Lung (tissue), 12 donors: ENCODE measurements around the gene GABBR2. TPM values are rescaled to one million over a fixed set of nuclear protein-coding genes. Genes with fewer than 3 reads are reported as not detected.

Source experiments
- ATAC-seq: fragments of 200-7000 bp; cut with Tn5 transposase; one replicate; pipeline ENCODE4 v1.9.1; 2020; ENCODE audit warnings: moderate number of reproducible peaks; ENCODE audit not compliant: insufficient read depth, low FRiP score
- DNase-seq, 3 donors: peaks; one replicate each; pipeline ENCODE4 v3.0.0-alpha.2; 2013 to 2017
- H3K27ac ChIP-seq, 2 donors: one replicate each; pipeline ENCODE4 v1.5.1; 2013; ENCODE audit warnings: mild to moderate bottlenecking in 2 of 2, moderate library complexity in 2 of 2, control low read depth in 1 of 2, inconsistent platforms in 1 of 2, low read depth in 1 of 2, low read length in 1 of 2
- H3K27me3 ChIP-seq, 3 donors: one replicate each; pipeline ENCODE4 v1.5.1; 2013; ENCODE audit warnings: low read length in 2 of 3; ENCODE audit not compliant: control insufficient read depth in 3 of 3, insufficient read depth in 3 of 3
- H3K36me3 ChIP-seq, 4 donors: one replicate each; pipeline ENCODE4 v1.5.1; 2013; ENCODE audit warnings: low read length in 4 of 4, mild to moderate bottlenecking in 1 of 4, moderate library complexity in 1 of 4; ENCODE audit not compliant: control insufficient read depth in 4 of 4, insufficient read depth in 4 of 4
- H3K4me1 ChIP-seq, 5 donors: one replicate each; pipeline ENCODE4 v1.5.1; 2013; ENCODE audit warnings: low read length in 5 of 5, mild to moderate bottlenecking in 2 of 5, moderate library complexity in 1 of 5; ENCODE audit not compliant: control insufficient read depth in 5 of 5, insufficient read depth in 5 of 5
- H3K4me3 ChIP-seq: one replicate; pipeline ENCODE4 v1.5.1; 2013; ENCODE audit warnings: mild to moderate bottlenecking, control low read depth, moderate library complexity
- H3K9ac ChIP-seq, 2 donors: one replicate each; pipeline ENCODE4 v1.5.1; 2013; ENCODE audit warnings: low read length in 2 of 2, control low read depth in 1 of 2; ENCODE audit not compliant: insufficient read depth in 1 of 2
- H3K9me3 ChIP-seq, 4 donors: one replicate each; pipeline ENCODE4 v1.5.1; 2013; ENCODE audit warnings: low read length in 3 of 4, mild to moderate bottlenecking in 1 of 4, moderate library complexity in 1 of 4; ENCODE audit not compliant: control insufficient read depth in 4 of 4, insufficient read depth in 3 of 4
- WGBS, 2 donors: extraction: QIAGEN DNeasy Blood & Tissue Kit; methylation state at CpG; one replicate each; pipeline ENCODE4 v1.1.7; 2013; 5-methylcytosine and 5-hydroxymethylcytosine counted together
- polyA plus RNA-seq, 2 donors: library from polyadenylated mRNA; stranded (reverse); fragments of 200-250 nt; gene quantifications; one replicate each; pipeline ENCODE4 v1.2.1, GENCODE V29; 2013
- total RNA-seq, 2 donors: library from RNA; depleted of rRNA in 1 of 2; stranded (reverse); fragments of >200 nt in 1 of 2; gene quantifications; one replicate each; pipeline ENCODE4 v1.2.1, GENCODE V29; 2014 to 2021
- TF ChIP-seq, protein P1 (sequence below): IDR thresholded peaks from 2 replicates; pipeline ENCODE4 v1.5.1; 2012; ENCODE audit warnings: mild to moderate bottlenecking; ENCODE audit errors: control extremely low read depth, extremely low read depth
- donor health status: control.
- donor health status: control.
- donor health status: Bipolar disorder and iron deficiency.
- donor health status: healthy.
- donor health status: DM: yes; HTN: yes; CAD: no.

GABBR2 gene
- total and polyA plus RNA-seq, 4 donors = 0.40 to 1.8 (median 0.64) TPM

DNA sequence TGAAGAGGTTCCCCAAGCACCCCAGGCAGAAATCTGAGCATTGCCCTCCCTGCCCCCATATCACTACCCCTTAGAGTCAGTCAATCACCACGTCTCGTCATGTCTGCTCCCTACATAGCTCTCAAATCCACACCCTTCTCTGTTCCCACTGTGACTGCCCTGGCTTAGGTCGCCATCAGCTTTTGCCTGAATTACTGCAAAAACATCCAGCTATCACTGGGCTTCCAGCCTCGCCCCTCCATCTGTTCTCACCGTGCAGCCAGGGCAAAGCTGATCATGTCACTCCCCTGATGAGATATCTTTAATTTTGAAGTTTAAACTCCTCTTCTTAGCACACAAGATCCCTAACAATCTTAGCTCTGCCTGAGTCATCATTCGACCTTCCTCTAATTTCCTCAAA lies 363.7 kb downstream of the GABBR2 start:
- peaks cover 0 to 4% (median 0%) of the 10 kb centered on the region in 5 donors for H3K4me1 ChIP-seq
- H3K9me3 ChIP-seq = peaks cover 0 to 2% (median 0%) of the 10 kb centered on the region in 4 donors
- DNase-seq (no peak), ATAC-seq (no peak)
- no peak overlapping the region for H3K27ac ChIP-seq
- no peaks in the 10 kb centered on the region for H3K27me3 ChIP-seq
- WGBS, 2 donors = 71 to 83% methylated on average over 6 of the region's 6 CpGs
- H3K36me3 ChIP-seq = no peaks in the 10 kb centered on the region
- no peak overlapping the region for H3K4me3 ChIP-seq
- H3K9ac ChIP-seq = no peak overlapping the region
- TF ChIP-seq, protein P1, sequence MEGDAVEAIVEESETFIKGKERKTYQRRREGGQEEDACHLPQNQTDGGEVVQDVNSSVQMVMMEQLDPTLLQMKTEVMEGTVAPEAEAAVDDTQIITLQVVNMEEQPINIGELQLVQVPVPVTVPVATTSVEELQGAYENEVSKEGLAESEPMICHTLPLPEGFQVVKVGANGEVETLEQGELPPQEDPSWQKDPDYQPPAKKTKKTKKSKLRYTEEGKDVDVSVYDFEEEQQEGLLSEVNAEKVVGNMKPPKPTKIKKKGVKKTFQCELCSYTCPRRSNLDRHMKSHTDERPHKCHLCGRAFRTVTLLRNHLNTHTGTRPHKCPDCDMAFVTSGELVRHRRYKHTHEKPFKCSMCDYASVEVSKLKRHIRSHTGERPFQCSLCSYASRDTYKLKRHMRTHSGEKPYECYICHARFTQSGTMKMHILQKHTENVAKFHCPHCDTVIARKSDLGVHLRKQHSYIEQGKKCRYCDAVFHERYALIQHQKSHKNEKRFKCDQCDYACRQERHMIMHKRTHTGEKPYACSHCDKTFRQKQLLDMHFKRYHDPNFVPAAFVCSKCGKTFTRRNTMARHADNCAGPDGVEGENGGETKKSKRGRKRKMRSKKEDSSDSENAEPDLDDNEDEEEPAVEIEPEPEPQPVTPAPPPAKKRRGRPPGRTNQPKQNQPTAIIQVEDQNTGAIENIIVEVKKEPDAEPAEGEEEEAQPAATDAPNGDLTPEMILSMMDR = no peak

DNA sequence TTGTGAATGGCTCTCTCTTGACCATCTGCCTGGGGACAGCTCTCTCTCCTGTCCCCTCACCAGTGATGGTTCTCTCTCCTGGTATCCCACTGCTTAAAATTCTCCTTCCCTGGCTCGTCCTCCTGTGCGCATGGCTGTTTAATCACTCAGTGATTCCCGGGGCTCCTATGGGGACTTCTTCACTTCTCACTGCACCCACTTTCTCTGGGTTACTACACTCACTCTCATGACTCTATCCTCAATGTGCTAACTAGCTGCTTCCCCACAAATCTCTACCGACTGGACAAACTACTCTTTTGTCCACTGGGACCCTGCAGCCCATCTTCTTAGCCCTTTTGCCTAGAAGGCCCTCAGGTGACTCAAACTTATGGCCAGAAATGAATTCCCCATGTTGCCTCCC lies 364.2 kb downstream of the GABBR2 start:
- TF ChIP-seq, protein P1 = no peak
- Histone ChIP-seq H3K27ac (no peak overlapping the region), H3K4me3 (no peak overlapping the region), H3K9ac (no peak overlapping the region), H3K27me3 (no peaks in the 10 kb centered on the region), H3K9me3 (peaks cover 0 to 2% (median 0%) of the 10 kb centered on the region in 4 donors), H3K36me3 (no peaks in the 10 kb centered on the region), H3K4me1 (peaks cover 0 to 4% (median 0%) of the 10 kb centered on the region in 5 donors)
- ATAC-seq = no peak
- DNase-seq = no peak
- 85 to 93% methylated on average over 4 of the region's 4 CpGs for WGBS, 2 donors

DNA sequence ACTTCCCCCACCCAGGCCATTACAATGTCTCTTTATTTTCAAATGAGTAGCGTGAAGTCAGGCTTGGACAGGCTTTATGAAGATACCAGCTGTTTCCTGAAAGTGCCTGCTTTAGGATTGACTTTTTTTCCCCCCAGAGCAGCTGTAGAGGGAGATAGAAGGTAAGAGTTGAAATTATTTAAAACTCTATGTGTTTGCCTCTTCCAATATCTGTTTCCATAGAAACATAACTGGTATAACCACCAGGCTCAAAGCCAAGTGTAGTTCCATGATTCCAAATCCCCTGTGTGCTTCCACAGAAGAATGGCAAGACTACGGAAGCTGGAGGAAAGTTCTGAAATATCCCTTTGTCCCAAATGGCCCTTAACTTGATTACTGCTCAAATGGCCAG lies 365.9 kb downstream of the GABBR2 start:
- no peak for ATAC-seq
- no peak overlapping the region for H3K27ac ChIP-seq
- WGBS, 2 donors = 74 to 76% methylated on average over 2 of the region's 2 CpGs

More for the DNA sequence above, 365.9 kb downstream of the GABBR2 start:
- H3K36me3 ChIP-seq = no peaks in the 10 kb centered on the region
- TF ChIP-seq, protein P1 = no peak
- H3K9ac ChIP-seq = no peak overlapping the region
- peaks cover 0 to 4% (median 0%) of the 10 kb centered on the region in 5 donors for H3K4me1 ChIP-seq
- H3K4me3 ChIP-seq = no peak overlapping the region
- H3K9me3 ChIP-seq = peaks cover 0 to 5% (median 0%) of the 10 kb centered on the region in 4 donors
- DNase-seq = no peak
- H3K27me3 ChIP-seq = no peaks in the 10 kb centered on the region
